ENCODE data around the gene SH3GLB2. TPM values are rescaled to one million over a fixed set of nuclear protein-coding genes. Genes with fewer than 3 reads are reported as not detected.
"Not testable (repeated sequence)": the region's sequence is repeated elsewhere in the genome, so short reads cannot be mapped to it uniquely, and the experiment has no call there.

Gene SH3GLB2
- total and polyA plus RNA-seq, 2 donors = 49.6 to 119 TPM

DNA sequence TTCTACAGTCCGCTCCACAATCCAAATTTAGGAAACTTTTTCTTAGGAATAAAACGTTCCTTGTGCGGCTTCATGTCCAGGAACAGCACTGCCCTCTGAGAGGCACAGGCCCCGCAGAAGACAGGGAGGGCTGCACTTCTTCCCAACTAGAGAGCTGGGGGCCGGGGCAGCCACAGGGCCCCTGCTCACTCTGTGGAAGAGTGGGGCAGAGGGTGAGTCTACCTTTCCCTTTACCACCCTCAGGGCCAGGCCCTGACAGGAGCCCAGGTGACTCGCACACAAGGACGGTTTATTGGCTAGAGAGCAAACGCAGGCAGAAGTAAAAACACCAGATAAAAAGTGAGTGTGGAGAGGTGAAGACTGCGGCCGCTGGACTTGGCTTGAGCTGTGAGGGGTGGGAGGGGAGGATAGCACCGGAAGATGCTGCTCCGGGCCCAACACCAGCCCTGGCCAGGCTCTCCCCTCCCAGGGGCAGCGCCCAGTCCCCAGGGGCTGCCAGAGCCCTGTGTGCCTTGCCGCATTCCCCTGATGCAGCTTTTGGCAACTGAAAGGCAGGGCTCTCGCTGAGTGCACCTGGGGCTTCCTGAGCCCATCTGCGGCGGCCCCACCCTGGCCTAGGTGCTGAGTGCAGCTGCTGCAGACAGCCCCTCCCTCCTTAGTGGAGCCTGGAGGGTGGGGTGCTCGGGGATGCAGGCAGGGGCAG, 20.2 kb downstream of the SH3GLB2 start:
- 79% methylated on average over 18 of the region's 18 CpGs for WGBS
- peaks cover 5% of the 10 kb centered on the region for H3K36me3 ChIP-seq (ENCODE audit: insufficient read depth)

DNA sequence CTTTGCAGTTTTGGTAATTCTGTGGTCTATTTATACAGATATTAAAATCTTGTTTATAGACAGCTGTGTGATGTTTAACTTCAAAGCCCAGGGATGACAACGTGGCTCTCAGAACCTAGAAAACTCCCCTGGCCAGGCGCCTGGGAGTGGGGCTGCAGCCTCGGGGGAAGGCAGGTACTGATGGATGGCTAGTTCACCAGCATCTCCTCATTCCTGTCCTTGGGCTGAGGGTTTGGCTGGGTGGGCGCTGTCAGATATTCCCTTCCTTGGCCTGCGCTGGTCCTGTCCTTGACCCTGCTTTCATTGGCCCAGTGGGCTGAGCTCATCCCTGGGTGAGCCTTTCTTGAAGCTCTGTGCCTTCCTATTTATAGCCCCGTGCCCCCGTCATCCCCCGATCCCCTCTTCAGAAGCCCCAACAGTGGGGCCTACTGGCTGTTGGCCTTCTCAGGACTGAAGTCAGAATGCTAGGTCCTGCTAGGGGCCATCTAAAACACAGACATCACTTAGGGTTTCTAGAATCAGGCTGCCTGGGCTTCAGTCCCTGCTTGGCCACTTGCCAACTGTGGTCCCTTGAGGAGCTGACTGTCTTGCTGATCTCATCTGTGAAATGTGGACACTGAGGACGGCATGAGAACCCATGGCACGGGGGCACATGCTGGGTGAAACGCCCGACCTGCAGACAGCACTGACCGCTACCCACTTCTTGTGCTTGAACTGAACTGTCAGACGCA, 20.9 kb downstream of the SH3GLB2 start:
- WGBS = 65% methylated on average over 14 of the region's 14 CpGs
- H3K36me3 ChIP-seq (ENCODE audit: insufficient read depth) = peaks cover 5% of the 10 kb centered on the region
- no peak overlapping the region for H3K4me3 ChIP-seq (ENCODE audit: low read depth, low read length)
- no peak for DNase-seq (ENCODE audit: extremely low spot score)
- no peak overlapping the region for H3K27ac ChIP-seq (ENCODE audit: low read depth)
- H3K4me1 ChIP-seq (ENCODE audit: insufficient read depth) = no peaks in the 10 kb centered on the region

More for the DNA sequence above, 20.2 kb downstream of the SH3GLB2 start:
- Histone ChIP-seq H3K27ac (ENCODE audit: low read depth) (peak overlapping the region; percentile 33), H3K4me1 (ENCODE audit: insufficient read depth) (no peaks in the 10 kb centered on the region), H3K4me3 (ENCODE audit: low read depth, low read length) (no peak overlapping the region)
- DNase-seq (ENCODE audit: extremely low spot score) = no peak

DNA sequence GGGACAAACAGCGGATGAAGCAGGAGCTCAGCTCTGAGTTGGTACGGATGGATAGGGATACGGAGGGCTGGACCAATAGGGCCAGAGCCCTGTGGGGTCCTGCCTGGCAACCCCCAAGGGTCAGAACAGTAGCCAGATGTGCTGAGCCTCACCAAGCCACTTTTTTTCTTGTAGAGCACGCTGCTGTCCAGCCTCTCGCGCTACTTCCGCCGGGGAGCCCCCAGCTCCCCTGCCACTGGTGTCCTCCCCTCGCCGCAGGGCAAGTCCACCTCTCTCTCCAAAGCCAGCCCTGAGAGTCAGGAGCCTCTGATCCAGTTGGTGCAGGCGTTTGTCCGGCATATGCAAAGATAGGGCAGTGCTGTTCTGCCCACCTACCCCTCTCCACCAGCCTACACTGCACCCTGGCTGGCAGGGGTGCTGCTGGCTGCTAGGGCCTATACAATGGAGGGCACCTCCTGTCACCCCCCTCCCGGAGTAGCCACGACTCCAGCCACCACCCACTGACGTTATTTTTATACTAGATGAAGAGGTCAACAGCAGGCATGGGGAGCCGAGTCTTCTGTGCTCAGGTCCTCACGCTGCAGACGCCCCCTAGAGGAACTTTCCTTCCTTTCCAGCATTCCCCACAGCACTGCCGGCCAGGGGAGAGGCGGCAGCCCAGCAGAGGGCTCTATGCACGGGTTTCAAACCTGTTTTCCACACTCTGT, 21.6 kb downstream of the SH3GLB2 start:
- H3K4me3 ChIP-seq (ENCODE audit: low read depth, low read length) = no peak overlapping the region
- 51% methylated on average over 21 of the region's 21 CpGs for WGBS
- H3K27ac ChIP-seq (ENCODE audit: low read depth) = peak overlapping the region; percentile 19
- peaks cover 5% of the 10 kb centered on the region for H3K36me3 ChIP-seq (ENCODE audit: insufficient read depth)
- H3K4me1 ChIP-seq (ENCODE audit: insufficient read depth) = no peaks in the 10 kb centered on the region
- DNase-seq (ENCODE audit: extremely low spot score) = no peak

DNA sequence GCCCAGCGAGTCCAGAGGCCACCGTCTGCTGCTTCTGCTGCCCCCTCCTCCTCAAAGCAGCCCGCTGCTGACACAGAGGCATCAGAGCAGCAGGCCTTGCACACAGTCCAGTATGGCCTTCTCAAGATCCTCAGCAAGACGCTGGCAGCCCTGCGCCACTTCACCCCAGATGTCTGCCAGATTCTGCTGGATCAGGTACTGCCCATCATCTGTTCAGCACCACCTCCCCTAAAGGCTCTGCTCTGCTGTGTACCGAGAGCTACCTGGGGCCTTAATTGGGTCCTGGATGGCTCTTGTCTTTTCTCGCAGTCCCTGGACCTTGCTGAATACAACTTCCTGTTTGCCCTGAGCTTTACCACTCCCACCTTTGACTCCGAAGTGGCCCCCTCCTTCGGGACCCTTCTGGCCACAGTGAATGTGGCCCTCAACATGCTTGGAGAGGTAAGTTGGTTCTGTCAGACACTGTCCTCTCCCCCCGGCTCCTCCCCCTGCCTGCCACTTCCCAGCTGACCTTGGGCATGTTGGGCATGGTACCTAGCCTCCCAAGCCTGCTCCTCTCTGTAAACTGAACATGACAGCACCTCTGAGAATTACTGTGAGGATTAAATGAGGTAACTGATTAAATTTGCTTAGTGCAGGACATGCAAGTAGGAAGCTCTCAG, 22.7 kb downstream of the SH3GLB2 start:
- no peaks in the 10 kb centered on the region for H3K4me1 ChIP-seq (ENCODE audit: insufficient read depth)
- no peak overlapping the region for H3K4me3 ChIP-seq (ENCODE audit: low read depth, low read length)
- no peak overlapping the region for H3K27ac ChIP-seq (ENCODE audit: low read depth)
- H3K36me3 ChIP-seq (ENCODE audit: insufficient read depth) = peaks cover 5% of the 10 kb centered on the region
- WGBS = 78% methylated on average over 10 of the region's 10 CpGs
- no peak for DNase-seq (ENCODE audit: extremely low spot score)

DNA sequence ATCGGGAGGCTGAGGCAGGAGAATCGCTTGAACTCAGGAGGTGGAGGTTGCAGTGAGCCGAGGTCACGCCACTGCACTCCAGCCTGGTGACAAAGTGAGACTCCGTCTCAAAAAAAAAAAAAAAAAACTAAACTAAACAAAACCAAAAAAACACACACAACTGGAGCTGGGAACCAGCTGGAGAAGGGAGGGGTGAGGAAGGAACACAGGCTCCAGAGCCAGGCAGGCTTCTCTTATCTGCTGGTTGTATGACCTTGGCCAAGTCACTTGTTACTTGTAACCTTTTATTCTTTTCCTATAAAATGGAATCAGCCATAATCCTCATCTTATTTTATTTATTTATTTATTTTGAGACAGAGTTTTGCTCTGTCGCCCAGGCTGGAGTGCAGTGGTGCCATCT, 24.0 kb downstream of the SH3GLB2 start:
- not testable (repeated sequence) for DNase-seq (ENCODE audit: extremely low spot score); H3K4me1 ChIP-seq (ENCODE audit: insufficient read depth); H3K27ac ChIP-seq (ENCODE audit: low read depth); H3K36me3 ChIP-seq (ENCODE audit: insufficient read depth); H3K4me3 ChIP-seq (ENCODE audit: low read depth, low read length)
- WGBS = 90% methylated on average over 6 of the region's 6 CpGs

DNA sequence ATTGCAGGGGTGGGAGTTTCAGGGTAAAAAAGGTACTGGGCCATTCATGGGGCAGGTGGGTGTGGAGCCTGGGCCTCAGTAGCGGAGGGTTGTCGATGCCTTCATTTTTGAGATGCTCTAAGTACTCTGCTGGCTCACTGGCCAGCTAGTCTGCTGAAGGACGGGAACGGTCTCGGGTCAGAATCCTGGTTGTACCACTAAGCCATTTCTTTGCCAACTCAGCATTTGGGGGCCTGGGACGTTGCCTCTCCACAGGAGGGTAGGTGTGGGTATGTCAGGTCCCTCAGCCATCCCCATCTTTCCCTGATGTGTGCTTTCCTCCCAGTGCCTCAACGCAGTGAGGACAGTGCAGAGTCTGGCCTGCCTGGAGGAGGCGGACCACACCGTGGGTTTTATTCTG, 25.1 kb downstream of the SH3GLB2 start:
- DNase-seq (ENCODE audit: extremely low spot score) = no peak
- H3K27ac ChIP-seq (ENCODE audit: low read depth) = no peak overlapping the region
- H3K4me1 ChIP-seq (ENCODE audit: insufficient read depth) = no peaks in the 10 kb centered on the region
- no peak overlapping the region for H3K4me3 ChIP-seq (ENCODE audit: low read depth, low read length)
- no peaks in the 10 kb centered on the region for H3K36me3 ChIP-seq (ENCODE audit: insufficient read depth)
- WGBS = 95% methylated on average over 9 of the region's 9 CpGs

DNA sequence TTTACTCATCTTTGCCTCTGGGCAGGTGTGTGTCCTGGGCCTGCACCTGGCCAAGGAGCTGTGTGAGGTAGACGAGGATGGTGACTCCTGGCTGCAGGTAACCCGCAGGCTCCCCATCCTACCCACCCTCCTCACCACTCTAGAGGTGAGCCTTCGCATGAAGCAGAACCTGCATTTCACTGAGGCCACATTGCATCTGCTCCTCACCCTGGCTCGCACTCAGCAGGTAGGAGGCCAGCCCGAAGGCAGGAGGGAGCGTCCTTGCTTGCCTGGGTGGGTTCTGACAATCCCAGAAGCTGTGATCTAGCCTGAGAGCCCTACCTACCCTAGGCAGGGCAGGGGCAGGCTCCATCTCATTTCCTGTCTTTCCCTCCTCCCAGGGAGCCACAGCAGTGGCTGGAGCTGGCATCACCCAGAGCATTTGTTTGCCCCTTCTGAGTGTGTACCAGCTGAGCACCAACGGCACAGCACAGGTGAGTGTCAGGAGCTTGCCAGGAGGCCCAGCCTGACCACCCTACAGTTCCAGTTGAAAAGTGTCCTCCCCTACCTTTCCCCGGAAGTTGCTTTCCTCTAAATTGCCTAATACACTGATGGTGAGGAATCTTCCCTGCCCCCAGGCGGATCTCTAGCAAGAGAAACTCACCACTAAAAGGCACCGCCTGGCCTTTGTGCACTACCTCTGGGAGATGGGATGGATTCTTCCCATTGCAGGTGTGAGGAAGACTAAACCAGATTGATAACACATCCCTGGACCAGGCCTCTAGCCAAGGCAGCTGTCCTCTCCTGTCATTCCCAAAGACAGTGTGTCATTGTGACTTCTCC, 26.4 kb downstream of the SH3GLB2 start:
- no peaks in the 10 kb centered on the region for H3K4me1 ChIP-seq (ENCODE audit: insufficient read depth)
- no peak overlapping the region for H3K4me3 ChIP-seq (ENCODE audit: low read depth, low read length)
- no peak overlapping the region for H3K27ac ChIP-seq (ENCODE audit: low read depth)
- peaks cover 3% of the 10 kb centered on the region for H3K36me3 ChIP-seq (ENCODE audit: insufficient read depth)
- WGBS = 95% methylated on average over 10 of the region's 10 CpGs
- no peak for DNase-seq (ENCODE audit: extremely low spot score)

DNA sequence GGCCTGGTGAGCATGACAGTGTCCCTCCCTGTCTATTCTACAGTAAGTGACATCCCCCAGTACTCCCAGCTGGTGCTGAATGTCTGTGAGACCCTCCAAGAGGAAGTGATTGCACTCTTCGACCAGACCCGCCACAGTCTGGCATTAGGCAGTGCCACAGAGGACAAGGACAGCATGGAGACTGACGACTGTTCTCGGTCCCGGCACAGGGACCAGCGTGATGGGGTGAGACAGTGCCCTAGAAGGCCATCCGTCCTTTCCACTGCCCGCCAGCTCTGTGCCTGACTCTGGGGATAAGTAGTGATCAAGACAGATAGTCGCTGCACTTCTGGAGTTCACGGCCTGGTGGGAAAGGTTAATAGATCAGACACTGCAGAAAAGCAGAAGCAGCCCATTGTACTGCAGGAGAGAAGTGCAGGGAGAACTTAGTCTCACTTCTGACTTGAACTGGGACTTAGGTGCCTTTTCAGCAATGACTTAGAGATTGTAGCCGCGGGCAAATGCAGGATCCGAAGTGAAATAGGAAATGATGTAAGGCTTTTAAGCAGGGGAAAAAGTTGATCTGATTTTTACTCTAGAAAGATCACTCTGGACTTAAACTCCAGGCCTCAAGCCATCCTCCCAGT, 28.4 kb downstream of the SH3GLB2 start:
- H3K4me3 ChIP-seq (ENCODE audit: low read depth, low read length) = no peak overlapping the region
- peaks cover 3% of the 10 kb centered on the region for H3K36me3 ChIP-seq (ENCODE audit: insufficient read depth)
- no peak overlapping the region for H3K27ac ChIP-seq (ENCODE audit: low read depth)
- no peak for DNase-seq (ENCODE audit: extremely low spot score)
- WGBS = 88% methylated on average over 13 of the region's 13 CpGs
- H3K4me1 ChIP-seq (ENCODE audit: insufficient read depth) = no peaks in the 10 kb centered on the region

DNA sequence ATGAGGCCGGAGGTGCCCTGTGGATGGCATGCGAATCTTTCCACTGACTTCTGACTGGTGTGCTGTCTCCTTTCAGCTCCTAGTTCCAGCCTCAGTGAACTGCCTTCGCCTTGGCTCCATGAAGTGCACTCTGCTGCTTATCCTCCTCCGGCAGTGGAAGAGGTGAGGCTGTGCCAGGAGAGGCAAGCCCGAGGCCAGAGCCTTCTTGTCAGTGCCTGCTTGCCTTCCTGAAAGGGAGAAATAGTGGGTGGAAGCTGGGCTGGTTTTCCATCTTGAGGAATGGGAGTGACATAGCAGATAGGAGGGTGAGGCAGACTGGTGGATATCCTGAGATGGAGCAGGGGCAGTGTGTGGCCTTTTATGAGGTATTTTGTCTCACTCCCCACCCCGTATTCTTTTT, 29.7 kb downstream of the SH3GLB2 start:
- Histone ChIP-seq H3K27ac (ENCODE audit: low read depth) (no peak overlapping the region), H3K36me3 (ENCODE audit: insufficient read depth) (peaks cover 3% of the 10 kb centered on the region), H3K4me1 (ENCODE audit: insufficient read depth) (no peaks in the 10 kb centered on the region), H3K4me3 (ENCODE audit: low read depth, low read length) (no peak overlapping the region)
- DNase-seq (ENCODE audit: extremely low spot score) = no peak
- WGBS = 88% methylated on average over 6 of the region's 6 CpGs

DNA sequence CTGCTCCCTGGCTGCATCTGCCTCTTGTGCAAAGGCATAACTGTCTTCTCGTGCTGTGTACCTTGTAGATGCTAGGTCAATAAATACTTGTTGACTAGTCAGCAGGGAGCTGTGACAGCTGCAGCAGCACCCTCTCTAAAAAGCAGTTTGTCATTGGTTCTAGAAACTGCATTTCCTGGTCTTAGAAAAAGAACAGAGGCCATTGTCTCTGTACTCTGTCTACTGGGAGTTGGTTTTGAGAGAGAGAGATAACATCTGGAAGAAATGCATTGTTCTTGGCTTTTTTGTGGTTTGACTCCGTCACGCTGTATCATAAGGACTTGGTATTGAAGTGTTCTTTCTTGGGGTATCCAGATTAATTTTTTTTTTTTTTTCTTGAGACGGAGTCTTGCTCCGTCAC, 32.3 kb downstream of the SH3GLB2 start:
- Histone ChIP-seq H3K27ac (ENCODE audit: low read depth) (no peak overlapping the region), H3K4me3 (ENCODE audit: low read depth, low read length) (no peak overlapping the region), H3K36me3 (ENCODE audit: insufficient read depth) (peaks cover 3% of the 10 kb centered on the region), H3K4me1 (ENCODE audit: insufficient read depth) (no peaks in the 10 kb centered on the region)
- WGBS = 89% methylated on average over 5 of the region's 5 CpGs
- no peak for DNase-seq (ENCODE audit: extremely low spot score)

DNA sequence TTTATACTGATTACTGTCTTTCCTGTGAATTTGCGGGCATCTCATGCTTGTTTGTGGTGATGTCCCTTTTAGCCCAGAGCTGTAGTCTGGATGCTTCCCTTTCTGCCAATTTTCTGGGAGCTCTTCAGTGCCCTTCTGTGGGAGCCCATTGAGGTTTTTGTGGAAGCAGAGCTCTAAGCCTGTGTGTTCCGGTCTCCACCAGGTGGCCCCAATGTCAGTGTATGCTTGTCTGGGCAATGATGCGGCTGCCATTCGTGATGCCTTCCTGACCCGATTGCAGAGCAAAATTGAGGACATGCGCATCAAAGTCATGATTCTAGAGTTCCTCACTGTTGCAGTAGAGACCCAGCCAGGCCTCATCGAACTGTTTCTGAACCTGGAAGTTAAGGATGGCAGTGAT, 35.1 kb downstream of the SH3GLB2 start:
- Histone ChIP-seq H3K4me3 (ENCODE audit: low read depth, low read length) (no peak overlapping the region), H3K36me3 (ENCODE audit: insufficient read depth) (peaks cover 4% of the 10 kb centered on the region), H3K27ac (ENCODE audit: low read depth) (no peak overlapping the region), H3K4me1 (ENCODE audit: insufficient read depth) (no peaks in the 10 kb centered on the region)
- no peak for DNase-seq (ENCODE audit: extremely low spot score)
- 73% methylated on average over 7 of the region's 7 CpGs for WGBS

DNA sequence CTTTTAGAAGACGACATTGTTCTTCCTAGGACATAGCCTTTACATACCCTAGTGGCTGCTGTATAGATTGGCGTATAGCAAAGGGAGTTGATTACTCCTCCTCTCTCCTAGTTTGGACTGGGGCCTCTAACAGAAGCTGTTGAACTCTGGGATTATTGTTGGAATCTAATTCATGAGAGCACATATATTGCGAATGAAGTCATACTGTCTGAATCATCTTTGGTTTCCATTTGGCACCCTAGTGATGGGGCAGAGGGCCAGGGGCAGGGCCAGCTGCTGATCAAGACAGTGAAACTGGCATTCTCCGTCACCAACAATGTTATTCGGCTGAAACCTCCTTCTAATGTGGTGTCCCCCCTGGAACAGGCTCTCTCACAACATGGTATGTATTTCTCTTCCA, 40.3 kb downstream of the SH3GLB2 start:
- 78% methylated on average over 5 of the region's 5 CpGs for WGBS
- Histone ChIP-seq H3K4me1 (ENCODE audit: insufficient read depth) (no peaks in the 10 kb centered on the region), H3K36me3 (ENCODE audit: insufficient read depth) (peaks cover 3% of the 10 kb centered on the region), H3K4me3 (ENCODE audit: low read depth, low read length) (no peak overlapping the region), H3K27ac (ENCODE audit: low read depth) (no peak overlapping the region)
- no peak for DNase-seq (ENCODE audit: extremely low spot score)

All from urinary bladder (tissue), 4 donors.